Endothelial cell of umbilical vein (primary cell): ENCODE results near the gene SMIM38.

Experiments used
- EZH2 ChIP-seq: IDR thresholded peaks from 2 replicates; pipeline ENCODE4 v1.6.1; 2012; ENCODE audit warnings: borderline replicate concordance, low read depth, mild to moderate bottlenecking, moderate library complexity, low read length, inconsistent platforms; ENCODE audit not compliant: severe bottlenecking
- FOS ChIP-seq: IDR thresholded peaks from 2 replicates; pipeline ENCODE4 v1.6.1; 2011; ENCODE audit warnings: mild to moderate bottlenecking, low read length, moderate library complexity, borderline replicate concordance; ENCODE audit not compliant: insufficient read depth
- GATA2 ChIP-seq: IDR thresholded peaks from 2 replicates; pipeline ENCODE4 v1.7.0; 2011; ENCODE audit warnings: low read depth, mild to moderate bottlenecking, moderate library complexity, mixed read lengths, low read length; ENCODE audit not compliant: insufficient read length, insufficient read depth
- MAX ChIP-seq: IDR thresholded peaks from 2 replicates; pipeline ENCODE4 v1.6.1; 2011; ENCODE audit not compliant: insufficient read depth, insufficient read length
- POLR2A ChIP-seq: IDR thresholded peaks from 2 replicates; pipeline ENCODE4 v1.6.1; 2012; ENCODE audit warnings: low read depth, mild to moderate bottlenecking, control low read depth, low read length
- POLR2AphosphoS5 ChIP-seq: IDR thresholded peaks from 2 replicates; pipeline ENCODE4 v1.6.1; 2012; ENCODE audit warnings: low read depth, mild to moderate bottlenecking, control low read depth, low read length, moderate library complexity; ENCODE audit not compliant: insufficient read depth
- TF ChIP-seq, protein P1 (sequence below), 2 donors: IDR thresholded peaks; 1 replicate in 1 of 2; 2 replicates in 1 of 2; pipeline ENCODE4 v1.5.1; 2011; ENCODE audit warnings: low read length in 2 of 2, mild to moderate bottlenecking in 2 of 2, moderate library complexity in 2 of 2, control low read depth in 1 of 2, inconsistent platforms in 1 of 2, low read depth in 1 of 2; ENCODE audit not compliant: insufficient read depth in 1 of 2; ENCODE audit errors: extremely low read depth in 1 of 2

DNA sequence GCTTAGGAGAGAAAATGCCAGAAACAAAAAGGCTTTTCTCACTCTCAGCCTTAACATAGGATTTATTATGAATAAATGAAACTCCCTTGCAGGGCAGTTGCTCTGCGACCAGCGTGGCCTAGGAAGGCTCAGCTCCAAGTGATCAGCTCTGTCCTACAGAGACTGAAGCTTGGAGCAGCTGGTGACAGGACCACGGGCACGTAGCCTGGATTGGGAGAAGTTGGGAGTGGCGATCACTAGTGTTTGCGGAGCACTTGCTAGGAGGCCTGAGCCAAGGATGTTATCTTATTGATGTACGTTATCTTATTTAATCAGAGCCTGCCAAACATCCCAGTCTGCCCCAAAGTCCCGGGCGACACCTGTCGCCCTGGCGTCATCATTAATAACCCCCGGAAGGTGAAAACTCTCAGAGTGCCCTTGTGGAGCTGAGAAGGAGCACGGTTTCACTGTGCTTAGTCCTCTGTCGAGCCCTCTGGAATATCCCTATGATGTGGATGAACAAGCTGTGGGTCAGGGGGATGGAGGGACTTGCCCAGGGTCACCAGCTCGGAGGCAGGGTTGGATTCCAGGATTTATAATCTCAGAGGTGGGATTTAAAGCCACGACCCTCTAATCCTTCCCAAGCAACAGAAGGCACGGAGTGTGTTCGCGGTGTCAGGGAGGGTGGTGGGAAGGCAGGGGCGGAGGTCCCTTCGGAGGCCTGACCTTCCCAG, 40.8 kb upstream of the SMIM38 start:
- TF ChIP-seq GATA2 = no peak
- TF ChIP-seq, protein P1, sequence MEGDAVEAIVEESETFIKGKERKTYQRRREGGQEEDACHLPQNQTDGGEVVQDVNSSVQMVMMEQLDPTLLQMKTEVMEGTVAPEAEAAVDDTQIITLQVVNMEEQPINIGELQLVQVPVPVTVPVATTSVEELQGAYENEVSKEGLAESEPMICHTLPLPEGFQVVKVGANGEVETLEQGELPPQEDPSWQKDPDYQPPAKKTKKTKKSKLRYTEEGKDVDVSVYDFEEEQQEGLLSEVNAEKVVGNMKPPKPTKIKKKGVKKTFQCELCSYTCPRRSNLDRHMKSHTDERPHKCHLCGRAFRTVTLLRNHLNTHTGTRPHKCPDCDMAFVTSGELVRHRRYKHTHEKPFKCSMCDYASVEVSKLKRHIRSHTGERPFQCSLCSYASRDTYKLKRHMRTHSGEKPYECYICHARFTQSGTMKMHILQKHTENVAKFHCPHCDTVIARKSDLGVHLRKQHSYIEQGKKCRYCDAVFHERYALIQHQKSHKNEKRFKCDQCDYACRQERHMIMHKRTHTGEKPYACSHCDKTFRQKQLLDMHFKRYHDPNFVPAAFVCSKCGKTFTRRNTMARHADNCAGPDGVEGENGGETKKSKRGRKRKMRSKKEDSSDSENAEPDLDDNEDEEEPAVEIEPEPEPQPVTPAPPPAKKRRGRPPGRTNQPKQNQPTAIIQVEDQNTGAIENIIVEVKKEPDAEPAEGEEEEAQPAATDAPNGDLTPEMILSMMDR (IDR thresholded peaks at IDR 0.05; ENCODE audit: extremely low read depth in 1 of 2, insufficient read depth in 1 of 2, low read depth in 1 of 2, low read length in 2 of 2) = no peak
- no peak for TF ChIP-seq MAX
- TF ChIP-seq POLR2A = no peak
- TF ChIP-seq POLR2AphosphoS5 = no peak
- no peak for TF ChIP-seq EZH2
- no peak for TF ChIP-seq FOS
